Uterus (tissue), 4 donors: ENCODE results near the gene SETBP1. TPM values are rescaled to one million over a fixed set of nuclear protein-coding genes. Genes with fewer than 3 reads are reported as not detected.

Source experiments
- DNase-seq, 2 donors: peaks; one replicate each; pipeline ENCODE4 v3.0.0-alpha.2; 2019 to 2020
- H3K27ac ChIP-seq, 2 donors: fragments of 200-600 bp; sonication (generic); 1 replicate in 1 of 2; 2 replicates in 1 of 2; pipeline ENCODE4 v1.5.1; 2016 to 2018
- H3K27me3 ChIP-seq, 2 donors: fragments of 200-600 bp; sonication (generic); one replicate each; pipeline ENCODE4 v1.5.1; 2018 to 2019; ENCODE audit warnings: control low read depth in 1 of 2
- H3K36me3 ChIP-seq, 2 donors: fragments of 200-600 bp; sonication (generic); one replicate each; pipeline ENCODE4 v1.5.1; 2019; ENCODE audit warnings: control low read depth in 1 of 2
- H3K4me1 ChIP-seq, 2 donors: fragments of 200-600 bp; sonication (generic); one replicate each; pipeline ENCODE4 v1.5.1; 2018 to 2019; ENCODE audit warnings: control low read depth in 1 of 2
- H3K4me3 ChIP-seq, 2 donors: fragments of 200-600 bp; sonication (generic); 1 replicate in 1 of 2; 2 replicates in 1 of 2; pipeline ENCODE4 v1.5.1; 2018 to 2019; ENCODE audit warnings: mild to moderate bottlenecking in 1 of 2
- H3K9me3 ChIP-seq, 2 donors: fragments of 200-600 bp; sonication (generic); one replicate each; pipeline ENCODE4 v1.5.1; 2019; ENCODE audit warnings: control low read depth in 1 of 2
- CTCF ChIP-seq, 4 experiments: fragments of 200-600 bp in 2 of 4; fragments of 450-650 bp in 2 of 4; sonication (generic) in 2 of 4; IDR thresholded peaks; one replicate each; pipeline ENCODE4 v1.5.1; 2016 to 2019; ENCODE audit warnings: antibody characterized with exemption in 4 of 4, mild to moderate bottlenecking in 2 of 4, moderate library complexity in 1 of 4
- POLR2A ChIP-seq, 2 donors: fragments of 450-650 bp; IDR thresholded peaks; one replicate each; pipeline ENCODE4 v1.6.1; 2016; ENCODE audit warnings: antibody characterized with exemption in 2 of 2, mild to moderate bottlenecking in 1 of 2, moderate library complexity in 1 of 2
- intact Hi-C: fragments of 100-400 bp; cut with DNase I; formaldehyde crosslinking; loops from one replicate; pipeline ENCODE4 v1.15.1; 2023; ENCODE audit warnings: low total_unique reads
- total RNA-seq, 4 donors: library from RNA; depleted of rRNA in 3 of 4; stranded (reverse); fragments of >200 nt in 3 of 4; gene quantifications; one replicate each; pipeline versions ENCODE4 v1.1.0 to v1.2.4, GENCODE V29; 2014 to 2023
- donor health status: DM: yes; HTN: yes; CAD: no.

Gene SETBP1
- total RNA-seq, 4 donors from 2014 or later, result 16.8 to 74.0 (median 36.9) TPM

GRCh38 chr18:44696892-44697291 is 16.2 kb downstream of the SETBP1 start:
- no peak for TF ChIP-seq CTCF (IDR thresholded peaks at IDR 0.05)
- TF ChIP-seq POLR2A (IDR thresholded peaks at IDR 0.05), result no peak
- peaks cover 10 to 11% of the 10 kb centered on the region in 2 donors for H3K4me1 ChIP-seq
- intact Hi-C loops, result no loop called here

GRCh38 chr18:44697315-44697714 is 16.6 kb downstream of the SETBP1 start:
- H3K27ac ChIP-seq, result peak overlapping the region; percentile 64 to 69
- intact Hi-C loops, result no loop called here
- peaks cover 10 to 11% of the 10 kb centered on the region in 2 donors for H3K4me1 ChIP-seq
- H3K4me3 ChIP-seq, result no peak overlapping the region
- H3K9me3 ChIP-seq, result no peaks in the 10 kb centered on the region
- TF ChIP-seq POLR2A (IDR thresholded peaks at IDR 0.05) (no peak), CTCF (IDR thresholded peaks at IDR 0.05) (no peak)
- H3K27me3 ChIP-seq, result no peaks in the 10 kb centered on the region
- no peak for DNase-seq
- H3K36me3 ChIP-seq, result no peaks in the 10 kb centered on the region

More at GRCh38 chr18:44696892-44697291, 16.2 kb downstream of the SETBP1 start:
- H3K4me3 ChIP-seq, result no peak overlapping the region
- H3K27me3 ChIP-seq, result no peaks in the 10 kb centered on the region
- H3K9me3 ChIP-seq, result no peaks in the 10 kb centered on the region
- H3K27ac ChIP-seq, result peak overlapping the region; percentile 64 to 69
- no peaks in the 10 kb centered on the region for H3K36me3 ChIP-seq
- peak in 1 of 2 donors; percentile 44 for DNase-seq

- Histone ChIP-seq H3K9me3 (no peaks in the 10 kb centered on the region), H3K27me3 (no peaks in the 10 kb centered on the region), H3K4me1 (peaks cover 10 to 11% of the 10 kb centered on the region in 2 donors), H3K27ac (peak overlapping the region; percentile 78 to 81), H3K4me3 (no peak overlapping the region), H3K36me3 (no peaks in the 10 kb centered on the region)
- TF ChIP-seq POLR2A (IDR thresholded peaks at IDR 0.05) (no peak), CTCF (IDR thresholded peaks at IDR 0.05) (no peak)
- no peak for DNase-seq
- intact Hi-C loops, result no loop called here
Measured at GRCh38 chr18:44698518-44698917, 17.8 kb downstream of the SETBP1 start.

- intact Hi-C loops, result no loop called here
- Histone ChIP-seq H3K9me3 (no peaks in the 10 kb centered on the region), H3K4me3 (no peak overlapping the region), H3K36me3 (no peaks in the 10 kb centered on the region), H3K27me3 (no peaks in the 10 kb centered on the region), H3K27ac (peak overlapping the region; percentile 78 to 81), H3K4me1 (peaks cover 10 to 11% of the 10 kb centered on the region in 2 donors)
- peak in 1 of 2 donors; percentile 34 for DNase-seq
- TF ChIP-seq POLR2A (IDR thresholded peaks at IDR 0.05) (no peak), CTCF (IDR thresholded peaks at IDR 0.05) (no peak)
Measured at GRCh38 chr18:44699572-44700261, 19.0 kb downstream of the SETBP1 start.

GRCh38 chr18:44700652-44701051 is 20.0 kb downstream of the SETBP1 start:
- H3K27me3 ChIP-seq, result no peaks in the 10 kb centered on the region
- H3K9me3 ChIP-seq, result no peaks in the 10 kb centered on the region
- intact Hi-C loops, result no loop called here
- no peaks in the 10 kb centered on the region for H3K36me3 ChIP-seq
- no peak overlapping the region for H3K4me3 ChIP-seq
- peaks cover 10 to 11% of the 10 kb centered on the region in 2 donors for H3K4me1 ChIP-seq
- peak overlapping the region; percentile 78 to 81 for H3K27ac ChIP-seq
- TF ChIP-seq CTCF (IDR thresholded peaks at IDR 0.05), result no peak
- no peak for TF ChIP-seq POLR2A (IDR thresholded peaks at IDR 0.05)
- DNase-seq, result peak; percentile 51 to 63
